ENCODE data around the gene CDH2.

The CDH2 gene

DNA sequence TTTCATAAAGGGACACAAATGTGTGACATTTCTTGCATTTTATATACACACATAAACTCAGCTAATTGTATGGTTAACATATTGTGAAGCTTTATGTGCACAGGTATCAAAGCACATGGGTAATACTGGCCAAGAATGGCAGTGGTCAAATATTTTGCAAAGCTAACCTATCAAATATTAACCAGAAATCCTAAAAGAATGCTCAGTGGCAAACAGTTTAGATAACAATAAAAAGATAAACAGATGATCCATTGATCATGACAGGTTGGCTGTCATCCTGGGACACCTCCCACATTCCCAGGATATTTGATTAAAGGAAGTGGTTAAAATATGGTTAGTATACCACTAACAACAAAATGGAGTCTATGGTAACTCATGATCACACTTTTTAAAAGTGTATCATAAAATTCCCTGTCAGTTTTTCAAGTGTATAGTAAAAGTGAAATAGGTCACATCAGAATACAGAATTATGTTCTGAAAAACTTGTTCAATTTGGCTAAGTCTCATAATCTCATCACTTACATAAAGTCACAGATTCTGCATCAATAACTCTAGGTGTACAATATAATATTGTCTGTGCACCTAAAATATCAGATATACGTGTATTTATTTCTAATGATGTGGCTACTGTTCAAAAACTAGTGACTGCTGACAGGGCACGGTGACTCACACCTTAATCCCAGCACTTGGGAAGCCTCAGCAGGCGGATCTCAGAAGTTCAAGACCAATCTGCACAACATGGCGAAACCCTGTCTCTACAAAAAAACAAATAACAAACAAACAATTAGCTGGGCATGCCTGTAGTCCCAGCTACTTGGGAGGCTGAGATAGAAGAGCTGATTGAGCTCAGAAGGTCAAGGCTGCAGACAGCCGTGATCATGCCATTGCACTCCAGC, 48.9 kb downstream of the CDH2 start:
- TF ChIP-seq, protein P1, sequence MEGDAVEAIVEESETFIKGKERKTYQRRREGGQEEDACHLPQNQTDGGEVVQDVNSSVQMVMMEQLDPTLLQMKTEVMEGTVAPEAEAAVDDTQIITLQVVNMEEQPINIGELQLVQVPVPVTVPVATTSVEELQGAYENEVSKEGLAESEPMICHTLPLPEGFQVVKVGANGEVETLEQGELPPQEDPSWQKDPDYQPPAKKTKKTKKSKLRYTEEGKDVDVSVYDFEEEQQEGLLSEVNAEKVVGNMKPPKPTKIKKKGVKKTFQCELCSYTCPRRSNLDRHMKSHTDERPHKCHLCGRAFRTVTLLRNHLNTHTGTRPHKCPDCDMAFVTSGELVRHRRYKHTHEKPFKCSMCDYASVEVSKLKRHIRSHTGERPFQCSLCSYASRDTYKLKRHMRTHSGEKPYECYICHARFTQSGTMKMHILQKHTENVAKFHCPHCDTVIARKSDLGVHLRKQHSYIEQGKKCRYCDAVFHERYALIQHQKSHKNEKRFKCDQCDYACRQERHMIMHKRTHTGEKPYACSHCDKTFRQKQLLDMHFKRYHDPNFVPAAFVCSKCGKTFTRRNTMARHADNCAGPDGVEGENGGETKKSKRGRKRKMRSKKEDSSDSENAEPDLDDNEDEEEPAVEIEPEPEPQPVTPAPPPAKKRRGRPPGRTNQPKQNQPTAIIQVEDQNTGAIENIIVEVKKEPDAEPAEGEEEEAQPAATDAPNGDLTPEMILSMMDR (IDR thresholded peaks at IDR 0.05; ENCODE audit: low read depth, low read length): no peak
- DNase-seq (ENCODE audit: extremely low read depth, low read depth): no peak

DNA sequence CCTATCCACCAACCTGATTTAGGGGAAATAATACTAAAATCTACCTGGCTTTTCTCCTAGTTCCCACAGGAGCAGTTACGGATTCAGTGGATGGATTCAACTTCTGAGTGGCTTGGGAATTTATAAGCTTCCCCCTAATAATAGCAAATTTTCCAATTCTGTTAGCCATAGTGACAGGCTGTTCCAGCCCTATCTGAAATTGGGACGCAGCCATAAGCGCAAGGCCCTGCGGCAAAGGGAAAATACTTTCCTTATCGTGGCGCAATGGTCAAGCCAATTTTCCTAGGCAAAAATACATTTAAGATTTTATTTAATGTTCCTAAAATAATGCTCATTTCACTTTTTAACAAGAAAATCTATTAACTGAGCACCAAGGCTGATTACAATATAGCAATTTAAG, 49.7 kb downstream of the CDH2 start:
- no peak for DNase-seq (ENCODE audit: extremely low read depth, low read depth)

DNA sequence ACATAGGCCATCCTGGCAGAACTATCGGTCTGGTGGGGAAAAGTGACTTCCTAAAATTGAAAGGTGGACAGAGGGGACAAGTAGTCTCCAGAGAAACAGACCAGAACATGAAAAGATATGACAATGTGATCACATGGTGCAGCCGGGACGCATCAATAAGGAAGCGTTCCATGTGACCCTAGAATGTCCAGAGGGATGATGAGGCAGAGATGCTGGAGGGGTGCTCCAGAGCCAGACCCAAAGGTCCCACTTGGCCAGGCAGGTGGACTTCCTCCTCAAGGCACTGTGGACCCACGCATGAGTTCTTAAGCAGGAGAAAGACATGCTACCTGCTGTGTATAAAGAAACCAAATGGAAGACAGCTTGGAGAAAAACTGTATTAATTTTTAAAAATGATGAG, 50.2 kb downstream of the CDH2 start:
- DNase-seq (ENCODE audit: extremely low read depth, low read depth): no peak
- TF ChIP-seq, protein P1 (IDR thresholded peaks at IDR 0.05; ENCODE audit: low read depth, low read length): no peak

More for the DNA sequence above, 49.7 kb downstream of the CDH2 start:
- TF ChIP-seq, protein P1 (IDR thresholded peaks at IDR 0.05; ENCODE audit: low read depth, low read length): no peak

DNA sequence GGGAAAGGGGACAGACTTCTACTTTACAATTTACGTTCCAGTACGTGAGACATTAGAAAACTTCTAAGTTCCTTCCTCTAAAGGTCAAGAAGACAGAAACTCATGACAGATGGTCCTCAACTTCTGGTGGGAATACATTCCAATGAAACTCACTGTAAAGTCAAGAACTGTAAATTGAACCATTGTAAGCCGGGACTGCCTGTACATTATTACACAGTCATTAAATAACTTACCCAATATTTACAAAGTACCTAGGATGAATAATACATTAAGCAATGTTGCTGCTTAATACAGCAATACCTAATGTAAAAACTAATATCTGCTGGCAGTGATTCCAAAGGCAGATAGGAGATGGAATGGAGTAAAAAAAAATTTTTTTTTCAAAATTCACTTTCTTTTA, 51.9 kb downstream of the CDH2 start:
- no peak for DNase-seq (ENCODE audit: extremely low read depth, low read depth)
- TF ChIP-seq, protein P1 (IDR thresholded peaks at IDR 0.05; ENCODE audit: low read depth, low read length): no peak

DNA sequence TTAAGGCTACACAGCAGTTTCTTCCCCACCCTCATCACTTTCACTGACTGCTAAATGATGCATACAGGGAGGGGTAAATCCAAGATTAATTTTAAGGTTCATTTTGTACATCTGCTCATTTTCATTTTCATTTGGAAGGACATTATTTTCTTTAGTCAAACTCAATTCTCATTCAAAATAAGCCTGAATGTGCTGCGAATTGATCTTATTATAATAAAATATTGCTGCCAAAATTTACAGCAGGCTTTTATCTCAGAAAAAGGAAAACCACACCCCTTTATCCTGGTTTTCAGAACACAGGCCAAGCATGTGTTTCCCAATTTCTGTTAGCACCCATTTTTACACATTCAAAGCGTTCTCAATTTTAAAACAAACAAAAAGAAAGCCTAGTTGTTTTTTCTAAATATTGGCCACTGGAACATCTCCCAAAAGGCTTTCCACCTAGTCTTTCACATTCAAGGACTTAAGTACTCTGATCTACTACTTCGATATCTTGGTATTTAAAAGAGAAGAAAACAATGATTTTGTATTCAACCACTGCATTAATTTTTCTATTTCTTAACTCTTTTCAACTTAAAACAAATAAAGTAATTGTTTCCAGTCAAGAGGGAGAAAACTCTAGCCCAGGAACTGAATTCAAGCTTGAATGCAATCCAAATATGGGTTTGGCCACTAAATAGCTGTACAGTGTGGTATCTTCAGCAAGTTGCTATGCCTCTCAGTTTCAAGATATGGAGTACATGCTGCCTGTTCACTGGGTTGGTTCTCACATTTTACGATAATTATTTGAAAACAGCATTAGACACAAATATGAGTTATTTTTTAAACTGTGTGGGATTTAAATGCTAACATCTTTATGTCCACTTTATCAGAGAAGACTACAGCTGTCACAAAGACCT, 52.5 kb downstream of the CDH2 start:
- peak; percentile 22 for DNase-seq (ENCODE audit: extremely low read depth, low read depth)
- TF ChIP-seq, protein P1 (IDR thresholded peaks at IDR 0.05; ENCODE audit: low read depth, low read length): no peak

DNA sequence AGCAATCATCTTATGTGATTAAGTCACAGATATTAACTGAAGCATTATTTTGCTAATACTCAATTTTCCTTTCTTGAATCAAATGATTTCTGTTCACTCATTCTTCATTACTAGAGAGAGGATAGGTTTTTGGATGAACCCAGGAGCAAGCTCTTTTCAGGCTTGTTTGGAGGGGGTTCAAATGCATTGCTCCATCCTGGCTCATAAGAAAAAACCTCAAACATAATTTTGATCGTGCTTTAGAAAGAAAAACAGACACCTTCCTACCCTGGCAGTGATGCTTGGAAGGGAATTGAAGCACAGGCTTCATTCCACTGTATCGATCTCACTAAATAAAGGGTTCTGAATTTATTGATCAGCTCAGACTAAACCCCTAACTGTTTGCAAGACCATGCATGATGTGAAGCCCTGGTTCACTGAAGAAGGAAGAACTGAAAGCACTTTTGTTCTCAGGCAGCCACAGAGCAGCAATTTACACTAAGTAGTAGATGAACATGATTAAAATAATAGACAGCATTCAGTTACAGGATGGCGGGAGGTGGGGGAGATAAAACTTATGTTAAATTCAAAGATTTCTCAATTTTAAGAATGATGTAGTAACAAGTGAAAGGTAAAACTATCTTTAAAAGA, 53.4 kb downstream of the CDH2 start:
- TF ChIP-seq, protein P1 (IDR thresholded peaks at IDR 0.05; ENCODE audit: low read depth, low read length): no peak
- no peak for DNase-seq (ENCODE audit: extremely low read depth, low read depth)
